Stimulated activated CD4-positive, alpha-beta T cell treated with anti-CD3 and anti-CD28 coated beads, Interleukin-1b, Interleukin-23, amount 100 ng/mL, for 24 hours (primary cell): ENCODE data around the gene CDC14A.
"Not testable (repeated sequence)": the region's sequence is repeated elsewhere in the genome, so short reads cannot be mapped to it uniquely, and the experiment has no call there.

ENCODE experiments used
- DNase-seq, 4 experiments: peaks; one replicate each; pipeline ENCODE4 v3.0.0-alpha.2; 2020; ENCODE audit warnings: low read depth in 4 of 4, low spot score in 1 of 4

Gene CDC14A

GRCh38 chr1:100352267-100353070, at the start of gene CDC14A:
CDC14A (plus strand) TSS chr1:100352506; CDS start chr1:100352955, 449 bp downstream.
- DNase-seq = peak; percentile 44 to 83 (median 67)

- DNase-seq = no peak
Measured at GRCh38 chr1:100302739-100303138, 49.6 kb upstream of the CDC14A start.

- DNase-seq = no peak
Measured at GRCh38 chr1:100304227-100304626, 48.1 kb upstream of the CDC14A start.

GRCh38 chr1:100304921-100305320, 47.4 kb upstream of the CDC14A start:
- DNase-seq = no peak

GRCh38 chr1:100305954-100306353, 46.4 kb upstream of the CDC14A start:
- no peak for DNase-seq

GRCh38 chr1:100306735-100307313, 45.5 kb upstream of the CDC14A start:
- no peak for DNase-seq

- DNase-seq = no peak
Measured at GRCh38 chr1:100308777-100309176, 43.5 kb upstream of the CDC14A start.

- DNase-seq = no peak
Measured at GRCh38 chr1:100309863-100310262, 42.4 kb upstream of the CDC14A start.

- no peak for DNase-seq
Measured at GRCh38 chr1:100313382-100313781, 38.9 kb upstream of the CDC14A start.

- no peak for DNase-seq
Measured at GRCh38 chr1:100316622-100317021, 35.7 kb upstream of the CDC14A start.

- DNase-seq = no peak
Measured at GRCh38 chr1:100320311-100321099, 31.8 kb upstream of the CDC14A start.

- DNase-seq = no peak
Measured at GRCh38 chr1:100321100-100321493, 31.2 kb upstream of the CDC14A start.

GRCh38 chr1:100321506-100321905, 30.8 kb upstream of the CDC14A start:
- DNase-seq = no peak

GRCh38 chr1:100322436-100323211, 29.7 kb upstream of the CDC14A start:
- no peak for DNase-seq

- DNase-seq = no peak
Measured at GRCh38 chr1:100323419-100324106, 28.7 kb upstream of the CDC14A start.

- DNase-seq = no peak
Measured at GRCh38 chr1:100325415-100326324, 26.6 kb upstream of the CDC14A start.

- not testable (repeated sequence) for DNase-seq
Measured at GRCh38 chr1:100326325-100326670, 26.0 kb upstream of the CDC14A start.

- no peak for DNase-seq
Measured at GRCh38 chr1:100328133-100328532, 24.2 kb upstream of the CDC14A start.

- not testable (repeated sequence) for DNase-seq
Measured at GRCh38 chr1:100331146-100331545, 21.2 kb upstream of the CDC14A start.

- DNase-seq = no peak
Measured at GRCh38 chr1:100332331-100332730, 20.0 kb upstream of the CDC14A start.
